ENCODE data around the gene SETDB2.

DNA sequence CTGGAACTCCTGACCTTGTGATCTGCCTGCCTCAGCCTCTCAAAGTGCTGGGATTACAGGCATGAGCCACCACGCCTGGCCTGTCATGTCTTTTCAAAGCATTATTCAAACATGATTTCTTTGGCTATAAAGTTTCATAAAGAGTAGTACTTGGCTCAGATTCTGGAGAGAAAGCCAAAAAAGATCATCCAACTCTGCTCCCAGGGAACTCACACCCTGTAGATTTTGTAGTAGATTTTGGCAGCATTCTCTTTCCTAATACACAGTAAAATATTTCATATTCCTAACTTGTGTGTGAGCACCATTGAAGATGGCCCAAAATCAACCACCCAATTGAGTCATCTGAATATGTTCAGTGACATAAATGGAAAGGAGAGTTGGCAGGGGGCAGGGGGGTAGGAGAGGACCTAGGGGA, 48.6 kb upstream of the SETDB2 start:
- TF ChIP-seq, protein P1, sequence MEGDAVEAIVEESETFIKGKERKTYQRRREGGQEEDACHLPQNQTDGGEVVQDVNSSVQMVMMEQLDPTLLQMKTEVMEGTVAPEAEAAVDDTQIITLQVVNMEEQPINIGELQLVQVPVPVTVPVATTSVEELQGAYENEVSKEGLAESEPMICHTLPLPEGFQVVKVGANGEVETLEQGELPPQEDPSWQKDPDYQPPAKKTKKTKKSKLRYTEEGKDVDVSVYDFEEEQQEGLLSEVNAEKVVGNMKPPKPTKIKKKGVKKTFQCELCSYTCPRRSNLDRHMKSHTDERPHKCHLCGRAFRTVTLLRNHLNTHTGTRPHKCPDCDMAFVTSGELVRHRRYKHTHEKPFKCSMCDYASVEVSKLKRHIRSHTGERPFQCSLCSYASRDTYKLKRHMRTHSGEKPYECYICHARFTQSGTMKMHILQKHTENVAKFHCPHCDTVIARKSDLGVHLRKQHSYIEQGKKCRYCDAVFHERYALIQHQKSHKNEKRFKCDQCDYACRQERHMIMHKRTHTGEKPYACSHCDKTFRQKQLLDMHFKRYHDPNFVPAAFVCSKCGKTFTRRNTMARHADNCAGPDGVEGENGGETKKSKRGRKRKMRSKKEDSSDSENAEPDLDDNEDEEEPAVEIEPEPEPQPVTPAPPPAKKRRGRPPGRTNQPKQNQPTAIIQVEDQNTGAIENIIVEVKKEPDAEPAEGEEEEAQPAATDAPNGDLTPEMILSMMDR (IDR thresholded peaks at IDR 0.05): no peak
- TF ChIP-seq POLR2A (IDR thresholded peaks at IDR 0.05): no peak

Measured in prostate gland (tissue), 2 donors.